CD4-positive, alpha-beta T cell treated with Interleukin-15 for 1 hour (primary cell): Measurements from ENCODE around the gene DAPK2.
A peak's percentile ranks its signal among the peaks of the same experiment; 100 is the strongest.

Source experiments
- DNase-seq: peaks from one replicate; pipeline ENCODE4 v3.0.0-alpha.2; 2020

Gene DAPK2

DNA sequence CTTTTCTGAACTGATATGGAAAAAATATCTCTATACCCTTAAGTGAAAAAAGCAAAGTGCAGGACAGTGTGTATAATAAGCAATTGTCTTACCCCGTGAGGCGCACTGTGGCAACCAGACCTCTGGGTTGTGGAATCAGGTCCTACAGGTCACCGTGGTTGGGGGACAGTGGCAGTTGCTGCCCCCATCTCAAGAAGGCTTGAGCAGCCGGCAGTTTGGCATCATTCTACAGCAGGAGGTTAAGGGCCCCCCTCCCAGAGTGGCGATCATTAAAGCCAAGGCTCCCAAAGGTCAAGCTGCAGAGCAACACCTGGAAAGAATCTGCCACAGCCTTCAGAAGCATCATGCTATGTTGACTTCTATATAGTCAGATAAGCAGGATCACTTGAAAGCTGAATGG is 156.5 kb downstream of the DAPK2 start:
- DNase-seq, result no peak

GRCh38 chr15:63888823-63889222 is 157.5 kb downstream of the DAPK2 start:
- no peak for DNase-seq

- DNase-seq, result no peak
Measured at GRCh38 chr15:63888146-63888545, 158.1 kb downstream of the DAPK2 start.

DNA sequence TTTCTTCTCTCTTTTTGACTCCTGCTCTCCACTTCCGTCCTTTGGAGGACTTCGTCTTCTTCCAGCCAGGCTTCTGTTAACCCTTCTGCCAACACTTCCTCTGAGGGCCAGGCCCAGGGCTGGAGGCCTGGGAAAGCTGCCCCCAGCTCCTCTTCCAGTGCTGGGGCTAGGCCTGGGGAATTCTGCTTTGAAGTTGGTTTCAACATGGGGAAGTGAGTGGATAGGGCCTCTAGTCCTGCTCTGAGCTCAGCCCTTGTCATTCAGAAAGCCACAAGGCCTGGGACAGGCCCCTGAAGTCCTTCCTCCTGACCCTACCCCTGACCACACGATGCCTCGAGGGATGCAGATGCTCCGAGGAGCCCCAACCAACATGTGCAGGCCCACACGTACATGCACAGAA is 158.7 kb downstream of the DAPK2 start:
- DNase-seq, result no peak

DNA sequence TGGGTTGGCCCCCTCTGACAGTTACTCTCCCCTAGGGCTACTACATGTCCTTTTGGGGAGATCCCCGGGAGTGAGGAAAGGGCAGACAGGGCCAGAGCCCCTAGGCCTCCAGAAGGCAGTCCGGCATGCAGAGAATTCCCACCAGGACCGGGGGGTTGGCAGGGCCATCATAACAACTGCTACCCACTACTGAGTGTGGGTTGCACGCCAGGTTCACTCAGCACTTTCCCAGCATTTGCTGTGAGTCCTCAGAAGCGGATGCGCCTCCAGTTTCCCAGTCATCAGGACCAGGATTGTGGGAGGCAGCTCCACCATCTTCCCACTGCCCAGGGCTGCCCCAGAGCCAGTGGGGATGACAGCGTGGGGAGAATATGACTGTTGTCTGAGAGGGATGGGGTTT is 161.3 kb downstream of the DAPK2 start:
- no peak for DNase-seq

GRCh38 chr15:63881431-63881830 is 164.9 kb downstream of the DAPK2 start:
- peak; percentile 38 for DNase-seq

GRCh38 chr15:63880744-63881143 is 165.5 kb downstream of the DAPK2 start:
- no peak for DNase-seq

DNA sequence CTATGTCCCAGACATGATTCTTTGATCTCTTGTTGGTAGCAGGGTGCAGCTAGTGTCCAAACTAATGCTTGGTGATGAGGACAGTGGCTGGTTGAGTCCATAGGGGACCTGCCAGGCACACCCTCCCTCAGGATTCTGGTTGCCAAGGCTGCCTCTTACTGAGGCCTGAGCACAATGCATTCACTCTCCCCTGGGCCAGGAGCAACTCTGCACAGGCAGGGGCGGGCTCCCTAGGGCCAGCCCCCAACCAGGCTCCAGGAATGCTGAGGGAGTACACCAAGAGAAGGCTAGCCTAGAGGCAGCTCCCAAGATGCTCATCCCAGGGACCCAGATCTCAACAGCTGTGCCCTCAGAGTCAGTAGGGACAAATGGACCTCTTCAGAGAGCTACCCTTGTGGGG is 166.3 kb downstream of the DAPK2 start:
- DNase-seq, result no peak

DNA sequence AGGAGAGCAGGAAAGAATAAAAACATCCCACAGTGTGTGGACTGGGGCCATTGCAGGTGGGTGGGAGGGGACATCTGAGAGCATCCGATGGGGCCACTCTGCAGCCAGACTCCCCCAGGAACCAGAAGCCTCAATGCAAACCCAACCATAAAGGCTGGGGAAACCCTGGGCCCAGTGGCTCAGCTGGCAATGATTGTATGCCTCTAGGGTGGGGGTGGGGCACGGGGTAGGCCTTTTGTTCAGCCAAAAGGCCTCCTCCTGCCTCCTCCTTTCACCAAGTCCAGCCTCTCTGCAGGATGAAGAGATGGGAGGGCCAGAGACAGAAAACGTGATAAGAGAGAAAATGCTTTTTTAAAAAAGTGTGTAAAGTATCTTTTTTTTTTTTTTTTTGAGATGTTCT is 167.1 kb downstream of the DAPK2 start:
- no peak for DNase-seq

GRCh38 chr15:63877713-63878271 is 168.5 kb downstream of the DAPK2 start:
- no peak for DNase-seq

GRCh38 chr15:63876085-63876662 is 170.1 kb downstream of the DAPK2 start:
- no peak for DNase-seq

DNA sequence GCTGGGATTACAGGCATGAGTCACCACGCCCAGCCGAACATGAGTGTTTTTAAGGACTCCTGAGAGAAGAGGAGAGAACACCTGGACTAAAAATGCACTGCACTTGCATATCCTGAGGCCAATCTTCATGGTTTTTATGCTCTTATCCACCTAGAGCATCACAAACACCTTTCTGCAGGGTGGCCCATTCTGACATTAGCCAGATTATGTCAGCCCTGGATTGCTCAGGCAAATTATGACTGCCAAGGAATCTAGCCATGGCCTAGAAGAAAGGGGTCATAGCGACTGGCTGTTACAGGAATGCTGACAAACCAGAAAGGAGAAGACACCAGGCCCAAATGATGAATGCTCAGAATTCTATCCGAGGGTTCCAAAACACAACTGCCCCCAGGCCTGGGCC is 171.7 kb downstream of the DAPK2 start:
- DNase-seq, result no peak

DNA sequence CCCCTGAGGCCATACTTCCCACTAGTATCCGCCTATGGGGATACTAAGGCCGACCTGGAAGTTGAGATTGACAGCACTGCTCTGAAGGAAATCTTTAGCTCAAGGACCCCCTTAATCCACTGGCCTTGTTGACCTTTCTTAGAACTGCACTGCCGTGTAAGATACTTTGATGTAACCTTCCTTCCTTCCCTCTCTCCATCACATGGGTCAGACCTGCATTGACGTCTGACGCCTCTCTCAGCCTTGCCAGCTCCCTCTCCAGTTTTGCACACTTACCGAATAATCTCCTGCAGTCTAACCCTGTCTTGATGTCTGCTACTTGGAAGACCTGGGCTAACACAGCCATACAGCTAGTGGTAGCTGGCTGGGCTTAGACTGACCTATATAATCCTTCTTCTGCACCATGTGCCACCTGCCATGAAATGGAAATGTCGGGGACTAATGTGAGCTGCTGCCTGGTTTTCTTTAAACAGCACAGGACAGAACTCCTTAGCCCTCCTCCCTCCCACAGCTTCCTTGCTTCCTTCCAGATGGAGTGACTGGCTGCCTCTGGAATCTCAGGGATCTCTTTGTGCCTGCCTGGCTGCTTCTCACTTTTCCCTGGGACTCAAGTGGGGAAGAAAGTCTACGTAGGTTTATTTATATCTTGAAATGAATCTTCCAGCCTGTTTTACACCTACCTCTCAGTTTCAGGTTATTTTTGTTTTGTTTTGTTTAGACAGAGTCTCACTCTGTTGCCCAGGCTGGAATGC is 173.3 kb downstream of the DAPK2 start:
- DNase-seq, result no peak

- DNase-seq, result no peak
Measured at GRCh38 chr15:63870487-63871209, 175.6 kb downstream of the DAPK2 start.

GRCh38 chr15:63870043-63870394 is 176.3 kb downstream of the DAPK2 start:
- DNase-seq, result no peak

GRCh38 chr15:63869371-63870042 is 176.8 kb downstream of the DAPK2 start:
- DNase-seq, result no peak

- DNase-seq, result no peak
Measured at GRCh38 chr15:63864186-63864585, 182.1 kb downstream of the DAPK2 start.

DNA sequence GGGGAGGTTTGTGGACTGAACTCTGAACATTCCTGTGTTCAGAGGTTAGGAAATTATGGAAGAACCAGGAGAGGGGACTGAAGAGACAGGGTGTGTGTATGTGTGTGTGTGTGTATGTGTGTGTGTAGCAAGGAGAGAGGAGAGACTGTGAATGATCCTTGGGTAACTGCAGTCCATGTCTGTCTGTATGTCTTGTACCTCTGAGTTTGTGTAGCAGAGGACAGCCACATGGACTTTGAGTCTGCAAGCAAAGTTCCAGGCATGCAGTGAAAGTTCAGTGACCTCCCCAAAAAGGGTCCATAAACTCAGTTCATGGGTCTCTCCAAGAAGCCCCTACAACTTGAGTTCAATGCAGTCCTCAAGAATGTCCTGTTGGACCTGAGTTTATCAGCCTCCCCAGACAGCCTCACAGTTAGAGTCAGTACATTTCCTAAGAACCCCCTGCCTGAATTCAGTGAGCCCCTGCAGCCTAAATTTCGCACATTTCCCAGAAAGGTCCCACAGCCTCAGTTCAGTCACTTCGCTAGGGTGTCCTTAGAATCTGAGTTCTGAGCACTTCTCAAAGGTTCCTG is 184.3 kb downstream of the DAPK2 start:
- no peak for DNase-seq

DNA sequence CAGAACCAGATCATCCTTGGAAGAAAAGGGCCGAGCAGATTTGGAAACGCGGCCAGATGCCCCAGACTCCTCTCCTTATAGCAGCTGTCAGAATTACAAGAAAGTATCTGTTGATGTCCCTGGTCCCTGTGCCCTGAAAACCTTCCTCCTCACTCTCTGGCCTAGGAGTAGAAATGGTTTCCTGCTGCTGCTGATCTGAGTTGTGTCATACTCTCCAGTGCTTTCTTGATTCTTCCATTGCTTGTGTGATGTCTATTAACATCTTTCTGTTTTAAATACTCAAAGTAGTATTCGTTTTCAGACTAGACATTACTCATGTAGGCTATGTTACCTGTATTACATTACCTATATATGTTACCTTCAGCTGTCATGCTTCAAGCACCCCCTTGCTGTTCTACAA is 185.7 kb downstream of the DAPK2 start:
- DNase-seq, result no peak

DNA sequence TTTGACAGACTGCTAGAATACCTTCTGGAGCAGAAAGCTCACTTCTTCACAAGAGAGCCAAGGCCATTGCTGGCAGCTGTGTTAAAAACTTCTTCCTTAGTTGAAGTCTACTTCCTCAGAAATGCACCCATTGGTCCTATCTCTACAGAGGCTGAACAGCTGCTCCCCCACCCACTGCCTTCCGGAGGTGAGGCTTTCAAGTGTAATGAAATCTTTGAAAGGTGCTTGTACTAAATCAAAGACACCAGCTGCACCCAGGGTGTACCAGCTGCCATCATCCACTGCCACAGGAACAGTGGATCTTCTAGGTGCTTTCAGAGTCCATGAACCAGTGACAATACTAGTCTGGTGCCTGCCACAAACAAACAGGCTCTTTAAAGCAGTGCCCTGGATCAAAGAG is 186.1 kb downstream of the DAPK2 start:
- peak; percentile 77 for DNase-seq

GRCh38 chr15:63858881-63859280 is 187.4 kb downstream of the DAPK2 start:
- peak; percentile 57 for DNase-seq

DNA sequence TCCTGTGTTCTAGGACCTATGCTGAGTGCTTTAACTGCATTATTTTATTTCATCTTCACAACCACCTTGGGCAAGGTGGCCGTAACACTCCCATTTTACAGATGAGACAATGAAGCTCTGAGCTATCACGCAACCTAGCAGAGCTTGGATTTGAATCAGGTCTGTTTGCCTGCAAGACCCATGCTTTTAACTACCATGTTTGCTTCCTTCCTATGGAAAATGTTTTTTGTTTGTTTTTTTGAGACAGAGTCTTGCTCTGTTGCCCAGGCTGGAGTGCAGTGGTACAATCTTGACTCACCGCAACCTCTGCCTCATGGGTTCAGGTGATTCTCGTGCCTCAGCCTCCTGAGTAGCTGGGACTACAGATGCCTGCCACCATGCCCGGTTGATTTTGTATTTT is 187.8 kb downstream of the DAPK2 start:
- DNase-seq, result no peak

- no peak for DNase-seq
Measured at GRCh38 chr15:63857461-63857856, 188.8 kb downstream of the DAPK2 start.
